Kidney glomerular epithelial cell (primary cell): ENCODE results near the gene GAP43.

Experiments used
- DNase-seq: peaks from one replicate; lab custom pipeline; 2025; lab: John Stamatoyannopoulos, UW

GAP43 gene

GRCh38 chr3:115627180-115628074 is 4.1 kb downstream of the GAP43 start:
- no peak for DNase-seq

DNA sequence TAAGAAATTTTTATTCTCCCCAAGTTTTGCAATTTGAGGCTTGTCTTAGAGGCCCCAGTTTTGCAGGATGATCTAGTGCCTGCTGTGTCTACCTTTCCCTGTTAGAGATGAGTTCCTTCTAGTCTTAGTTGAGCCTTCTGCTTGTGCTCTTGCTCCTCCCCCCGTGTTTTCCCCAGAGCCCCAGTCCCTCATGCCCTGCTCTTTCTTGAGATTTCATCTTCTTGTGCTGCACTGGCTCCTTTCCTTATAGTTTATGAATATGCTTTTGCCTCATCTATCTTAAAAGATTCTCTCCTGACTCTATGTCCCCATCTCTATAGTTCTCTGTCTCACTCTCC is 4.7 kb downstream of the GAP43 start:
- no peak for DNase-seq

DNA sequence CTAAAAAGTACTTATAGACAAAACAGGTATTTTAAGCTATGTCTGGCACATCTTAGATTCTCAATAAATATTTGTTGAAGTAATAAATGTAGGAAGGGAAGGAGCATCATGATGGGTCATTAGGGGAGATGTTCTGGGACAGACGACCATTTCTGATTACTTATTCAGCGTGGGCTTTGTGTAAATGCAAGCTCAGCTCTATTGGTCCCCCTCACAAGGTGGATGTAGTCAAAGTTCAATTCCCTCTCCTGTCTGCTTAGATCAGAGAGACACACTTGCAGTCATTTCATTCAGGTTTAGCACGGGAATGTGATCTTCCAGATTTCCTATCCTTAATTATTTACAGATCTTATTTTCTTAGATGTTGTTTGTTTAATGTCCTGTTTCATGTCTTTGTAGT is 7.5 kb downstream of the GAP43 start:
- DNase-seq, result no peak

GRCh38 chr3:115632026-115632425 is 8.7 kb downstream of the GAP43 start:
- DNase-seq, result no peak

DNA sequence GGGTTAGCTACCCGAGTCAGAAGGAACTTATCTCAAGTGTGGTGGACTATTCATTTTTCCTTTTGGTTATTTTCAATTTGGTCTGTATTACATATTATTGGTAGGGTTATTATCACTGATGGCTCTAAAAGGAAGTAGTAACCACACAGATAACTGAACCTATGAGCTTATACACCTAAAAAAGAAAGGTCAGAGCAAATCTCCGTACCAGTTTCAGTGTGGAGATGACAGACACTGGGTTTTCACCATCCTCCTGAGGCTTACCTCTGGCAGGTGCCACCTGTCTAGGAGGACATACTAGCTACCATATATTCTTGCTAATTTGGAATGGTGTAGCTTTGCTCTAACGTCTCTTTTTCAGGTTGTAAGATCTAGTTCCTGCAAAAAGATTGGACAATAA is 10.2 kb downstream of the GAP43 start:
- no peak for DNase-seq

DNA sequence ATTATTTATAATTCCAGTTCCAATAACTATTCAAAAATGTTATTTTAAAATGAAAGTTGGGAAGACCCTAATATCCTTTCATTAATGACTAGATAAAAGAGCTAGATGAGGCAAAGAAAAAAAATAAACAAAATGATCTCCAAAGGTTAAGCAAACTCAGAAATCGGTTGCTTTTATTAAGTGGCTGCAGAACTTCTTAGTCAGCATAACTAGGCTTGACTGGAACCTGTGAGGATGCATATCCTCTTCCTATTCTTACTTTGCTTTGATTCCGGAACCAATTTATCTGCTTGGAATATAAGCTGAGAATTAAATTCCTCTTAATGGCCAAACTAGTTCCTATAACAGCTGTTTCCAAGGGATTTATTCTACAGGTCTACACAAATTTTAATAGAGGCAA is 10.7 kb downstream of the GAP43 start:
- DNase-seq, result no peak

DNA sequence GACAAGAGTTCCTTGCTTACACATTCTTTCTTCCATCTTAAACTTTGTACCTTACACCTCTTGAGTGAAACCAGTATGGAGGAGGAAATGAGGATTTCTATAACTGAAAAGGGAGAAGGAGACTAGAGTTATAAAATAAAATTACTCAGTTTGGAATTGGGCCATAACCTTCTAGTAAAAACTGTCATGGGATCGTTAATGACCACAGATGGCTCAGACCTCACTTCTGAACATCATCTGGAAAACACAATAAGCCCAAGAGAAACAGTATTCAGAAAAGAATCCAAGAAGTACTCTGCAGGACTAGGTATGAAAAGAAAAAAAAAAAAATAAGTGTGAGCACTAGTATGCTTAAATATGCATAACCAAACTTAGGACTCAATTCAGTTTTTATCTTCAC is 12.1 kb downstream of the GAP43 start:
- no peak for DNase-seq

DNA sequence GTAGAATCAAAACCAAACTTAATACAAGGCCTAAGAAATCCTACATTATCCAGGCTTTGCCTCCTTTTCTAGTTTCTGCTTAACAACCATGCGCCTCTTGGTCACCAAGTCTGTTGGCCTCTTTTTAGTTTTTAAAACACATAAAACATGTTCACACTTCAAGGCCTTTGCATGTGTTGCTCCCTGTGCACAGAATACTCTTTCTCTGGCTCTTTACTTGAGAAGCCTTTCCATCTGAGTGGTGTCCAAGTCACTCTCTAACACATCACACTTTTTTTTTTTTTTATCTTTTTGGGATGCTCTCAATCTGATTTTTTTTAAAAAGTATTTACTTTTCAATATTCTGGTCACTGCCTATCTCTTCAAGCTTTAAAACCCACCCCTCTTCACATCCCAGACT is 14.9 kb downstream of the GAP43 start:
- DNase-seq, result no peak

DNA sequence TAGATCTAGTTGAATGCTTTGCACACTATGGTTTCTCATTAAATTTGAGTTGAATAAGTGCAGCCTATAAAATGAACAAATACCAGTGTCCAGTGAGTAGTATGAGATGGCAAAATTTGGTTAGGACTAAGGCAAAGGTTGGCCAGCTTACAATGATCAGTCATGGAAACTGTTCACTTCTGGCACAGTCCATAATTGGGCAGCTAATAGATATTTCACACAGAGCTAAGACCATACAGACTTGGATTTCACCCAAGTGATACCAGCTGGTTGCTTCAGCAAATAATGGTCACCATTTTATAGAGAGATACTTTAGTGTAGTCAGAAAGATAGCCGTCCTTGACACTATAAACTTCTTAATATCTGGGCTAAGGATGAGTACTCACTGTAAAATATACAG is 15.7 kb downstream of the GAP43 start:
- DNase-seq, result no peak

GRCh38 chr3:115644391-115644790 is 21.1 kb downstream of the GAP43 start:
- DNase-seq, result peak; percentile 2

- DNase-seq, result no peak
Observed at GRCh38 chr3:115646027-115646690, 22.8 kb downstream of the GAP43 start.

DNA sequence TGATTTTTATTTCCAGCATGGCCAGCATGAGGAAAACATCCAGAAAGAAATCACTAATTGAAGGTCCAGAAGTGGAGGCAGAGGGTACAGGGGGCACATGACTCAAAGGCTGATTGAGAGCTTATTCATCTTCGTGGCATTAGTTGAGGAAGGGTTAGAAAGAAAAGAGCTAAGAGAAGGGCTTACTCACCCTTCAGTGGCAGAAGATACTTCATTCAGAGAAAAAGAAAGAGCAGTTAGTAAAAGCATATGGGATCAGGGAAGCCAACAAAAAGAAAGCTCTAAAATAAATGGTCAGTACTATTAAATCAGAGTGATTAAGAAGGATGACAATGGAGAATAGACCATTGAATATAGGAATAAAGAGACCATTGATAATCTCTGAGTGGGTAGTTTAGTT is 25.2 kb downstream of the GAP43 start:
- peak; percentile 27 for DNase-seq

GRCh38 chr3:115651087-115651486 is 27.8 kb downstream of the GAP43 start:
- DNase-seq, result no peak

DNA sequence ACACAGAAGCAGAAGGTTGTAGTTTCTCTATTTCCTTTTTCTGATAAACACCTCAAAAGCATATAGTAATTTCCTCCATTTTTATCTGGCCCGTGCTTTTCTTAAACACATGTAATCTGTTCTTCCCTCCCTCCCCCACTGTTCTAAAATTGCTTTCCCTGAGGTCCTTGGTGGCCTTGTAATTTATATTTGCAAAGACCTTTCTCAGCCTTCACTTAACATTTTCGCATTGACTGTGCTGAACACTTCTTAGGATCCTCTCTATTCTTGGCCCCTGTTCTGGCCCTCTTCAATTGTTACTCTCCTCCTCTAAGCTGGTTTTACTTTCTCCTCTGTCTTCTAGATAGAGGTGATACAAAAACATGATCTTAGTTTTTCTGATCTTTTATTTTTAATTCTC is 28.3 kb downstream of the GAP43 start:
- no peak for DNase-seq

- DNase-seq, result no peak
Observed at GRCh38 chr3:115652738-115653137, 29.4 kb downstream of the GAP43 start.

DNA sequence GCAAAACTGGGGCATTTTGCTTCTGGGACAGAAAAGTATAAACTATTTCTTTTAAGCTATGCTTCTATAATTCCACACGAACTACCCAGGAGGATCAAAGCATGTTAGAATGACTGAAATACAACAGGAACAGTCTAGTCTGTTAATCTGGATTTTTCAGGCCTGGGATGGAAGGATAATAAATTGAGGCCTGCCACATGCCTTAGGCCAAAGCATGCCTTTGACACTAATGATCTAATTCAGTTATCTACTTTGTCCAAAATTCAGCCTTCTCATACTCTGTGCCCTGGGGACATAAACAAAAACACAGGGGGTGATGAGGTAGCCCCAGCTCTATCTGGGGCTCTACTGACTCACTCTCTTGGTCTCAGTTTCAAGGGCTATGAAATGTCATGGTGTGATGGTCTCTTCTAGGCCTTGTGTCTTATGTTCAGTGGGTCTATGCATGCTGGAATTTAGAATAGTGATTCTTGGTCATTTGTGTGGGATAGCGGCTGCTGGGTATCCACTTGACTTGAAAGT is 32.5 kb downstream of the GAP43 start:
- no peak for DNase-seq

DNA sequence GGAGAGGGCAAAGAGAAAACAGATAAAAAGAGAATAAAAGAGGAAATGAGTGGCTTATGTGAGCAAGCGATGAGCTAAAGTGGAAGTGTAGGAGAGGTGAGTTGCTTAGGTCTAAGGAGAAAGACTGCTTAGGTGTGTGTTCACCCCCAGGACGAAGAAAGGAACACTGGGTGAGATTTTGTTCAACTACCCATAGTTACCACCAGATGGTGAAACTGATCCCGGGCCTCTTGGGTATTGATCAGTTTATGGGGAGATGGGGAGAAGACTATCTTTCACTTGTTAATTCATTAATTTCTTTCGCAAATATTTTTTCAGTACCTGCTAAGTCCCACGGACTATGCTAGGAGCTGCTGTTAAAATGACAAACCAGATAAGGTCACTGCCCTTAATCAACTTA is 33.9 kb downstream of the GAP43 start:
- no peak for DNase-seq

- no peak for DNase-seq
Observed at GRCh38 chr3:115658032-115658336, 34.7 kb downstream of the GAP43 start.

GRCh38 chr3:115658337-115659181 is 35.2 kb downstream of the GAP43 start:
- DNase-seq, result peak; percentile 73

DNA sequence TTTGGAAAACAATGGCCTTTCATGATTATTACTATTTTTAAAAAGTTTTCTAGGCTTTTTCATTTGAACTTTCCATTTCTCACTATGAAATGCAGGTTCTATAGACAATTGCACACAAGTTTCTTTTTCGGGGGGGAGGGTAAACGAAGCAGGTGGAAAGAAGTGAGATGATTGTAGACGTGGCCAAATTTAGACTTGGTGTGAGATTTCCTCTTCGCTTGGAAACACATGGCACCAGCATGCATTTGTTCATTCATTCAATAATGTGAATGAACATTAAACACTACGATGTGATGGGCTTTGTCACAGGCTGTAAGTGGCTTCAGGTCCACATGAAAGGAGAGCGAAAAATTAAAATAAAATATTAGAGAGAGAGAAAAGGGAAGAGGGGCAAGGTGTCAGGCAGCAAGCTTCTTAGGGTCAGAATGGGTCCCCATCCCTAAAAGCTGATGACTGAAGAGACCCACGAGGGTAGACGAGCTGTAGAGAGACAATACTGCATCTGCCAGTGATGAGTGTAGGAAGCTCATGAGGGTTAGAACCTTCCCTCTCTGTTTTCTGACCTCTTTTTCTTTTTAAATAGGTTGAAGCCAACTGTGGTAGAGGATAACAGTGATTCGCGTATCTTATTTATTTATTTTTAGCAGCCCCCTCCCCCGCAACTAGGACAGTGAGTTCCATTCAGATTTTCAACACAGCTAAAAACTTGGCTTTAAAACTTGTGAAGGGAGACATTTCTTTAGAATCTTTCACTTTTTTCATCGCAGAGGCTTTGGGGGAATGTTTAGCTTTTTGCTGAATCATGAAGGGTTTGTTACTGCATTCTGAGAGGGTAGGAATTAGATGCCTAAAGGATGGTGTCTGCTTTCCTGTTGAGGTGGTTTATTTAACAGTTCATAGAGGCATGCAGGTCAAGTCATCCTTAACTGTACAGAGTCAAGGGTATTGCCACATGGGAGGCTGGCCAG is 36.2 kb downstream of the GAP43 start:
- no peak for DNase-seq

GRCh38 chr3:115660646-115661337 is 37.5 kb downstream of the GAP43 start:
- DNase-seq, result no peak
